Putamen (tissue), 1 donor: ENCODE results near the gene PROSER1.
"Not testable (repeated sequence)": the region's sequence is repeated elsewhere in the genome, so short reads cannot be mapped to it uniquely, and the experiment has no call there.

Experiments used
- DNase-seq: peaks from one replicate; pipeline ENCODE4 v3.0.0-alpha.2; 2016; ENCODE audit warnings: low spot score

Gene PROSER1

GRCh38 chr13:39023761-39024160 lies 14.1 kb downstream of the PROSER1 start:
- no peak for DNase-seq

- no peak for DNase-seq
Measured at GRCh38 chr13:39023316-39023715, 14.6 kb downstream of the PROSER1 start.

- no peak for DNase-seq
Measured at GRCh38 chr13:39020853-39021462, 16.9 kb downstream of the PROSER1 start.

GRCh38 chr13:39016787-39017186 lies 21.1 kb downstream of the PROSER1 start:
- DNase-seq = peak; percentile 37

- no peak for DNase-seq
Measured at GRCh38 chr13:39016087-39016486, 21.8 kb downstream of the PROSER1 start.

- no peak for DNase-seq
Measured at GRCh38 chr13:39013462-39013861, 24.4 kb downstream of the PROSER1 start.

- no peak for DNase-seq
Measured at GRCh38 chr13:39012608-39013007, 25.3 kb downstream of the PROSER1 start.

- not testable (repeated sequence) for DNase-seq
Measured at GRCh38 chr13:39006371-39007111, 31.3 kb downstream of the PROSER1 start.

- DNase-seq = no peak
Measured at GRCh38 chr13:38998739-38999138, 39.1 kb downstream of the PROSER1 start.

- DNase-seq = no peak
Measured at GRCh38 chr13:38993381-38993780, 44.5 kb downstream of the PROSER1 start.

GRCh38 chr13:38990693-38991092 lies 47.2 kb downstream of the PROSER1 start, which contains the start of gene STOML3:
Gene STOML3, minus strand, starts transcription at chr13:38990831. Its CDS starts 110 bp downstream, at chr13:38990721.
- DNase-seq = no peak

GRCh38 chr13:38981096-38981495 lies 56.8 kb downstream of the PROSER1 start:
- DNase-seq = no peak

- DNase-seq = no peak
Measured at GRCh38 chr13:38980750-38981078, 57.2 kb downstream of the PROSER1 start.

- peak; percentile 48 for DNase-seq
Measured at GRCh38 chr13:38979891-38980749, 57.8 kb downstream of the PROSER1 start.

- peak; percentile 3 for DNase-seq
Measured at GRCh38 chr13:38970380-38971051, 67.4 kb downstream of the PROSER1 start.

- DNase-seq = no peak
Measured at GRCh38 chr13:38969187-38969586, 68.7 kb downstream of the PROSER1 start.

GRCh38 chr13:38967446-38967845 lies 70.4 kb downstream of the PROSER1 start:
- no peak for DNase-seq

GRCh38 chr13:38965281-38965680 lies 72.6 kb downstream of the PROSER1 start:
- DNase-seq = no peak

GRCh38 chr13:38960175-38960574 lies 77.7 kb downstream of the PROSER1 start:
- DNase-seq = no peak
